ENCODE measurements around the gene IFI16. TPM values are rescaled to one million over a fixed set of nuclear protein-coding genes. Genes with fewer than 3 reads are reported as not detected.

IFI16 gene
- total RNA-seq (2014; rRNA removed; shearing (Covaris generic)), result 46.6 and 65.7 TPM in 2 replicates
- polyA plus RNA-seq (2014; cell fraction: nucleus; rRNA removed), result 8.3 and 13.0 TPM in 2 replicates

DNA sequence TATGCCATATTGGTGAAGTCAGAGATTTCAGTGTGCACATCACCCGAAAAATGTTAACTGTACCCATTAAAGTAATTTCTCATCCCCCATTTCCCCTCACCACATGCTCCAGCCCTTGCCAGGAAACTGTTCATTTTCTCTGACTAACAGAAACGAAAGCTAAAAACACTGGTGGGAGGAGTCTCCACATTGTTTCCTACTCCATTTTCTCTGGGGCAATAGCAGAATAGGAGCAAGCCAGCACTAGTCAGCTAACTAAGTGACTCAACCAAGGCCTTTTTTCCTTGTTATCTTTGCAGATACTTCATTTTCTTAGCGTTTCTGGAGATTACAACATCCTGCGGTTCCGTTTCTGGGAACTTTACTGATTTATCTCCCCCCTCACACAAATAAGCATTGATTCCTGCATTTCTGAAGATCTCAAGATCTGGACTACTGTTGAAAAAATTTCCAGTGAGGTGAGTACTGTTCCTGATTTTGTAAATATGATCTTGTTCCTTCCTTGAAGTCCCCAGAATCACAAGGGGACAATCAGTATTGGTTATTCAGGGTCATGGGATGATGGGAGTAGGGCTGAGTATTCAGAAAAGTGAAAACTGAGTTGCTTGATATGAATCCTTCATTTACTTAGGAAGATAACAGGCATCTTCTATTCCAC, at the start of gene IFI16:
IFI16 (plus strand) TSS at position 204 of the 658 bp plus-strand sequence. CDS start 4,774 bp downstream, outside the sequence.
- peak; percentile 81 for DNase-seq (ENCODE audit: extremely low read depth, low read depth)

DNA sequence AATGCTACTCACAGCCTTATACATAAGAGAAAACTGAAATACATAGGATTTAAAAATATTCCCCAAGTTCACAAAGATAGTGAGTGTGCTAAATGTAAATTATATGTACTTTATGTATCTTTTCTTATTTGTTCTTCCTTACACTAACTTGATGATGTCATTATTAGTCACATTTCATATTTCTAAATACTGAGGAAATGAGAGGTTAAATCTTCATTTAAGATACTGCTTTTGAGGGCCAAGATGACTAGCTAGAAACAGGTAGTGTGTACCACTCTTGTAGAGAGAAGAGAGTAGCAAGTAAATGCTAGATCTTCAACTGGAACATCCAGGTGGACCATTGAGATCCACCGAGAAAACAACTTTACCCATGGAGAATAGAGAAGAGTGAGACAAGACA, 48.5 kb upstream of the IFI16 start:
- DNase-seq (ENCODE audit: extremely low read depth, low read depth), result no peak

DNA sequence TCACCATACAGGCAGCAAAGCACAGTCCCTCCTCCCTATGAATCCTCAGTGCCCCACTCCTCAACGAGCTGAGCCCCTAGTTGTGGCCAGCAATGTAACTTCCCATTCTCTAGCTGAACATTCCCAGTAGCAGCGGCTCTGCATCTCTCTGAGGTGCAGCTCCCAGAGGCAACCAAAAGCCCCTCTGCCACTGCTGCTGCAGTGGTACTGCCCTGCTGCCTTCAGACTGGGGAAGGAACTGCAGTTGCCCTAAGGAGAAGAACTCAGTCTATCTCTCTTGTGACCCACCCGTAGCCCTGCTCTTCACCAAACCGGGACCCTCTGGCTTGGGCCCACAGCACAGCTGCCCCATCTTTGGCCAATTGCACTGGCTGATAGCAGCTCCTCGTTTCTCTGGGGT, 46.7 kb upstream of the IFI16 start:
- no peak for DNase-seq (ENCODE audit: extremely low read depth, low read depth)

DNA sequence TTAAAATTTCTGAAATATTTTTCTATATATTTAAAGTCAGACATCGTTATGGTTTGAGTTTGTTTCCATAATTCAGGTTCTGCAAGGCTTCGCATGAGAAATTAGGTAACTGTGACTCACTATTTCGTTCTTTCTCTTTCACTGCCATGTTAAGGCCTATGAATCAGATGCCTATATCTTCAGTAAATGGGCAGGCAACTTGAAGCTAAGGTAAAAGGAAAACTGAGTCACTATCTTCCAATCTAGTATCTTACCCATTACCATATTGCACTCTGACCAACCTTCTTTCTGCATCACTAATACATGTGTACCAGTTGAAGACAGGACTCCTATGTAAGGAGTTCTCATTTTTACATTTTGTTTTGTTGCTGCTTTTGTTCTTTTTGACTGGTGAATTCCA, 40.5 kb upstream of the IFI16 start:
- no peak for DNase-seq (ENCODE audit: extremely low read depth, low read depth)

DNA sequence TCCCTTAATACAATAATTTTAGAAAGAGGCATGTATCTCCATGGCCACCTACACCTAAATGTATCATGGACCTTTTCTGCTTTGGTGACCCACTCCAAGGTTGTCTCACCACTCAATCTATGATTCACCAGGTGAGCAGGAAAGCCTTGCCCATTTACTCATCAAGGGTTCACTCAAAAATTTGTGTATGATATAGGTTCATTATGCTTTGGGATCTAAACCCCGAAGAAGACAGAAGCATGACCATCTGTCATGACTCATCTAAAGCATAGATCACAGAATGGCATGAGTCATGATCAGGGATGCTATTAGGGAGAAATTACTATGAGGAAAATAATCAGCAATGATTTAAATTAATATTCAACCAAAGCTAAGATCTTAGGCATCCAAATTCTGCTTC, 39.9 kb upstream of the IFI16 start:
- DNase-seq (ENCODE audit: extremely low read depth, low read depth), result no peak

DNA sequence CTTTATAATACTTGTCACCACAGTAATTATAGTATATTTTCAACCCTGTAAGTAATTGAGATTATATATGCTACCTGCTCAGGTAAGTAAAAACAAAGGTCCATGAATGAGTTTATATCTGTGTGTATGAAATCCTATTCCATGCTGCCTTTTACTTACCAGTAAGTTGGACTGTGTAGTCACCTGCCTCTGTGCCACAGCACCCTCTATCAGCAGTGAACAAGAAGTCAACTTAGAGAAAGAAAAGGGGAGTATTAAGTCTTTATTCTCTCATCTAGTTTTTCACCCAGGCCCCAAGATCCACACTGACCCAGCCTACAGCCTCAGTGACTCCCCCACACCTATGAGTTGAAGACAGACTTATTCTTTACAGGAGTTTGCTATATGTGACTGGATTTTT, 36.9 kb upstream of the IFI16 start:
- no peak for DNase-seq (ENCODE audit: extremely low read depth, low read depth)

DNA sequence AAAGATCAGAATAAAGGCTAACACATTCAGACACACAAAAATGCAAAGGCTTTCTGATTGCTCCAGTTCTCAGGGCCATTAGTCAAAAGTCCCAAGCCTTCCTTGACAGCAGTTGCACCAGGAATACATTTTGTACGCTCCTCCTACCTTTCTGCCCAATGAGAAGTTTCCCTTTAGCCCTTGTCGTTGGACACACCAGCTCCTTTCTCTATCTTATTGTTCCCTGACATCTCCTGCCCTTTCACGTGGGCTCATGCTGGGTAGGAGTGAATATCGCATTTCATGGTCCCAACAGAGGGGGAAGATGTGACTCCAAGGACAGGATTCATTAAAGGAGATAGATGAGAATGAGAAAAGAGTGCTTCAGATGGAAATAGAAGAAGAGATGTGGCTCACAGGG, 33.5 kb upstream of the IFI16 start:
- DNase-seq (ENCODE audit: extremely low read depth, low read depth), result no peak

DNA sequence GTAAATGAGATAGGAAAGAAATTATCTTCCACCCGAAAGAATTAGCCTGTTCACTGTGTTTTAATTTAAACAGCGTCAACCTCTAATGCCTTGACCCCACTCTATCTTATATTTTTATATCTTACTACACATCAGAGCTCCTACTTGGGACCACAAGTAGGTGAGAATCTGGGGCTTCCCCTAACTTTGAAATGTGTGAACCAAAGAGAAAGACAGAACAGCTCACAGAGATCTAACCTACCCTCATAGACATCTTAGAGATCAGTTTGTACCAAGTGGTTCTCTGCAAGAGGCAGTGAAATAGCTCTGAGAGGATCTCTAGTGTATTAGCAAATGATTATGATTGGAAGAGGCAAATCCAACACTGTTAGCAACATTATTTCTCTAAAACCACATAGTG, 31.0 kb upstream of the IFI16 start:
- no peak for DNase-seq (ENCODE audit: extremely low read depth, low read depth)

DNA sequence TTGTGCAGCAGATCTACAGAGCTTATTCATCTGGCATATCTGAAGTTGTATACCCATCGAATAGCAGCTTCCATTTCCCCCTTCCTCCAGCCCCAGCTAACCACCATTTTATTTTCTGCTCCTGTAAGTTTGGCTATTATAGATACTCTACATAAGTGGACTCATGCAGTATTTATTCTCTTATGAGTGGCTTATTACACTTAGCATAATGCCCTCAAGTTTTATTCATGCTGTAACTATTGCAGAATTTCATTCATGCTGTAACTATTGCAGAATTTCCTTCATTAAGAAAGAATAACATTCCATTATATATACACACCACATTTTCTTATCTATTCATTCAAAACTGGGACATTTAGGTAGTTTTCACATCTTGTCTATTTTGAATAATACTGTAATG, 30.5 kb upstream of the IFI16 start:
- DNase-seq (ENCODE audit: extremely low read depth, low read depth), result no peak

DNA sequence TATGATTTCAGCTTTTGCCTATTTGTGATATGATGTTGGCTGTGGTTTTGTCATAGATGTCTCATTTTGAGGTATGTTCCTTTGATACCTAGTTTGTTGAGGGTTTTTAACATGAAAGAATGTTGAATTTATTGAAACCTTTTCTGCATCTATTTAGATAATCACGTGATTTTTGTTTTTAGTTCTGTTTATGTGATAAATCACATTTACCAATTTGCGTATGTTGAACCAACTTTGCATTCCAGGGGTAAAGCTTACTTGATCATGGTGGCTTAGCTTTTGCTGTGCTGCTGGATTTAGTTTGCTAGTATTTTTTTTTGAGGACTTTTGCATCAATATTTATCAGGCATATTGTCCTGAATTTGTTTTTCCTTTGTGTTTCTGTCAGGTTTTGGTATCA, 26.5 kb upstream of the IFI16 start:
- DNase-seq (ENCODE audit: extremely low read depth, low read depth), result no peak

DNA sequence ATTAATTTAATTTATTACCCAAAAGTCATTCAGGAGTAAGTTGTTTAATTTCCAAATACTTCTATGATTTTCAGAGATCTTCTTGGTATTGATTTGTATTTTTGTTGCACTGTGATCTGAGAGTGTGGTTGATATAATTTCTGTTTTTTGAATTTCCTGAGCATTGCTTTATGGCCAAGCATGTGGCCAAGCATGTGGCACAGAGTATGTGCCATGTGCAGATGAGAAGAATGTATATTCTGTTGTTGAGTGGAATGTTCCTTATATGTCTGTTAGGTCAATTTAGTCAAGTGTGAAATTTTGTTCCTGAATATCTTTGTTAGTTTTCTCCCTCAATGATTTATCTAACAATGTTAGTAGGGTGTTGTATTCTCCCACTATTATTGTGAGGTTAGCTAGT, 25.3 kb upstream of the IFI16 start:
- no peak for DNase-seq (ENCODE audit: extremely low read depth, low read depth)

DNA sequence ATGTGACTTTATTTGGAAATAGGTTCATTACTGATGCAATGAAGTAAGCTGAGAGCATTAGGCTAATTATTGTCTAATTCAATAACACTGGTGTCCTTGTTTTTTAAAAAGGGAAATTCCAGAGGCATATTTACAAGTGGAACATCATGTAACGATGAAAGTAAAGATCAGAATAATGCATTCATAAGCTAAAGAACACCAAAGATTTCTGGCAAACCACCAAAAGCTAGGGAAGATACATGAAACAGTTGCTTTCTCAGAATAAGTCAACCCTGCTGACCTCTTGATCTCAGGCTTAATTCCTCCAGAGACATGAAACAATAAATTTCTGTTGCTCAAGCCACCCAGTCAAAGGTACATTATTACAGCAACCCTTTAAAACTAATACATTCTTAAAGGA, 20.3 kb upstream of the IFI16 start:
- no peak for DNase-seq (ENCODE audit: extremely low read depth, low read depth)

DNA sequence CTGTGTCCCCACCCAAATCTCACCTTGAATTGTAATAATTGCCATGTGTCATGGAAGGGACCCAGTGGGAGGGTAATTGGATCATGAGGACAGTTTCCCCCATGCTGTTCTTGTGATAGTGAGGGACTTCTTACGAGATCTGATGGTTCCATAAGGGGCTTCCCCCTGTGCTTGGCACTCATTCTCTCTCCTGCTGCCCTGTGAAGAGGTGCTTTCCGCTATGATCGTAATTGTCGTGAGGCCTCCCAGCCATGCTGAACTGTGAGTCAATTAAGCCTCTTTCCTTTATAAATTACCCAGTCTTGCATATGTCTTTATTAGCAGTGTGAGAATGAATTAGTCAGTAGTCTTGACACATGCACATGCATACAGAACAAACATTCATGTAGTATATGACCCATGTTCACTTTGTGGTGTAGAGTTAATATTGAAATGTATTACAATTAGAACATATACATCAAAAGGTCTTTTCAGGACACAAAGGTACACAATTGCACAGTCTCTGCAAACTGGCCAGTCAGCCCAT, 16.9 kb upstream of the IFI16 start:
- no peak for DNase-seq (ENCODE audit: extremely low read depth, low read depth)

DNA sequence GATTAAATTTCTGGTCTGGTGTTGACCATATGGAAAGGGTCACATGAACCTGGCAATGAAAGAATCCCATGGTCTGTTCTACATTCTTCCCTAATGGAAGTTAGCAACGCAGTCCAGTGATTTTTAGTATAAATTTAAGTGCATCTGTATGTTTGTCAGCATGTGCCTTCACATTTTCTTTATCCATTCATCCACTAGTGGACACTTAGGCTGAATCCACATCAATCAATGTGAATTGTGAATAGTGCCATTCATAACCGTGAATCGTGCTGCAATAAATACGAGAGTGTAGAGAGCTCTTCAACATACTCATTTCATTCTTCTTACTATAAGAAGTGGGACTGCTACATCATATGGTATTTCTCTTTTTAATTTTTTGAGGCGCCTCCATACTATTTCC, 12.7 kb upstream of the IFI16 start:
- DNase-seq (ENCODE audit: extremely low read depth, low read depth), result no peak

DNA sequence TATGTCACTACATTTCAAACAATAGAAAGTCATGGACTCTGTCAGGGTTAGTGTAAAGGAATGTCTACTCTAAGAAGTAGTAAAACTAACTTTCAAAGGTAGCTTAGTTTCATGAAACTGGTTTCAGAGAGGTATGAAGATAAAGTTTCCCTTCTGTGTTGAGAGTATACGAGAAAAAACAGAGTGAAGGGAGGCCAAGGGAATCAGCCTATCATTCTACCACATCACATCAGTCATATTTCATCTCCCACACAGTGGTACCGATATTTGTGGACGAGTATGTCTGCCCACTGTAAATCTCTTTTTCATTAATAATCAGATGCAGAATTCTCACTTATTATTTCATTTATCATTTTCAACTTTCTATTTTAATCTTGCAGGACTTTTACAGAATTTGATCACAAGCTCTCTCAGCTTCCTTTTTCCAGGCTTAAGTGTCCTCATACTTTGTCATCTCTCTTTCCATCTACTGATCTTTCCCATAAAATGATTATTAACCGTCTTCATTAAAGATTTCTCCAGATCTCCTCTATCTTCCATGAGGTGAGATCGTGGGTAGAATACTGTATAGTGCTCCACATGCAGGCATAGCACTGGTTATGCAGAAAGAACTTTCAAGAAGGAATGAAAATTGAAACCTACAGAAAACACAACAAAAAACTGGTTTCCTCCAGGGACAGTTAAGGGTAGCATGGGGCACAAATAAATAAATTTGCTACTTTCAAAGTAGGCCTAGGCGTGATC, 11.5 kb upstream of the IFI16 start:
- DNase-seq (ENCODE audit: extremely low read depth, low read depth), result no peak

DNA sequence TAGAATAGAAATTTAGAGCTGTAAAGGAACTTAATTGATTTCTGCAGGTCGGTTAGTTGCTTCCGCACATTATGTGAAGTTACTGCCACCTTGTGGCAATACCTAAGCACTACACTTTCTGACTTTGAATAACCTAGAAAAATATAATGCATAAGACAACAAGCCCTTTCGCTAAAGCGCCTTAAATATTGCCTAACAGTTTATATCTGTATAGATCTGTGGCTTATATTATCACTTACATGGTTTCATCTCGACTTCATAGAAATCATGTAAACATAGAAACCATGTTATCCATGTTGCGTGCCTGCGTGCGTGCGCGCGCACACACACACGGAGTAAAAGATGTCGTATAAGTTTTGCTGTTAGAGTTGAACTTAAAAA, 10.9 kb upstream of the IFI16 start:
- peak; percentile 69 for DNase-seq (ENCODE audit: extremely low read depth, low read depth)

DNA sequence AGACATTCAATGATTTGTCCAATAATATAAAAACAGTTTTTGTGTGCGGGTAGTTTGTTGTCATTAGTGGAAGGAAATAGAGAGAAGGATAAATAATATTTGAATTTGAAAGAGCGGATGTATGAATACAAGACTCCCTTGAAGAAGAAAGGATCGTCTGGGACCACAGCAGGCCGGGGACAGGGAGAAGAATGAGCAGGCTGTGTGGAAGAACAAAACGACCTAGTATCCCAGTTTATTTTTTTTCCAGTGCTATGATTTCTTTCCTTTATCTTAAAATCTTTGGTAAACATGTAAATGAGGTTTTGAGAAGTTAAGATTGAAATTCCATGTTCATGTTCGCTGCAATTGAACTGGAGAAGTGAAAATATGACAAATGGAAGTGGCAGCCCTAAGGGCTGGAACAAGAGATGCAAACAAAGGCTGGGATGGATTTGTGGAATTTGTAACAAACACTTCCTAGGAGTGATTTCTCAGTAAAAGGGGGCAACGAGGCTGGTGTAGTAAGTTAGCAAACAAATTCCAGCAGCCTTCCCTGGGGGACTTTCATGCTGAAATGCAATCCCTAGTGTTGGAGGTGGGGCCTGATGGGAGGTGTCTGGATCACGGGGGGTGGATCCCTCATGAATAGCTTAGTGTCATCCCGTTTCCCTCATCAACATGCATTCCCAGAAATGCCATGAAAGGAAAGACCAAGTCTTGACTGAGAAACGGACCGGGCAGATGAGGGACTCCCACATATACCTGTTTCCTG, 10.2 kb upstream of the IFI16 start:
- peak; percentile 89 for DNase-seq (ENCODE audit: extremely low read depth, low read depth)

DNA sequence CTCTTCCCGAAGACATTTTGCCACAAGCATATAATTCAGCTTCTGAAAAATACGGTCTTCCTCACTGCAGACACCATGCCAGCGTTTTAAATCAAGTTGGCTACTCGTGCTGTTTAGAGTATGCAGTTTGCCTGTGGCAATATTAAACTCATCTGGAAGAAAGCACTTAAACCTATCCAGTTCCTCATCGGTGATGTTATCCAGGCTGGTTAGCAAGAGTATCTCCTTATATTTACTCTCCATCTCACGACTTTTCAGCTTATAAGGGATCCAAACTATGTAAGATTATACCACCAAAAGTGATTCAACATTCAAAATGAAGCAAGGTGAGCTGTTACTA, 9.7 kb upstream of the IFI16 start:
- DNase-seq (ENCODE audit: extremely low read depth, low read depth), result no peak

DNA sequence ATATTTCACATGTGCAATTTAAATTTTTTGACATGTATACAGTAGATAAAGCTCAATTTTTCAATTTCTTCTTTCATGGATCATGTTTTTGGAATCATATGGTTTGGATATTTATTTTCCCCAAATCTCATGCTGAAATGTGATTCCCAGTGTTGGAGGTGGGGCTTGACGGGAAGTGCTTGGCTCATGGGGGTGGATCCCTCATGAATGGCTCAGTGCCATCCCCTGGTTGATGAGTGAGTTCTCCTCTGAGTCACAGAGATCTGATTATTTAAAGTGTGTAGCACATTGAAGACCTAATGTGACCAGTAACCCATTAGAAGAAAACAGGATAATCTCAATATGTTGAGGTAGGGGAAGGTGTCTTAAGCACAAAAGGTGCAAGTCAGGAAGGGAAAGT, 9.1 kb upstream of the IFI16 start:
- peak; percentile 92 for DNase-seq (ENCODE audit: extremely low read depth, low read depth)

DNA sequence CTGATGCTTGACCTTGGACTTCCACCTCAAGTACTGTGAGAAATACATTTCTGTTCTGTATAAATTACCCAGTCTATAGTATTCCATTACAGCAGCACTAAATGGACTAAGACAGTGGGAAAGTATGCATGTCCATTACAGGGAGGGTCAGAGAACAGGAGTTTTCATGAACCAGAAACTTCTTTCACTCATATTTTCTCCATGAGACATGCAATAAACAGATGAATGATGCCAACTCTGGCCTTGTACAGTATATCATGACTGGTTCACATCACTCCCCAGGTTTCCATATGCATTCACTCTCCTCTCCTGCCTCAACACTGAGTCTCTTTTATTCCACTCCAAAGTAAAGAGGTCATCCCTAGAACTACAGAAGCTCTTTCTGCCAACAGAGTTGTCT, 4.5 kb upstream of the IFI16 start:
- no peak for DNase-seq (ENCODE audit: extremely low read depth, low read depth)

DNA sequence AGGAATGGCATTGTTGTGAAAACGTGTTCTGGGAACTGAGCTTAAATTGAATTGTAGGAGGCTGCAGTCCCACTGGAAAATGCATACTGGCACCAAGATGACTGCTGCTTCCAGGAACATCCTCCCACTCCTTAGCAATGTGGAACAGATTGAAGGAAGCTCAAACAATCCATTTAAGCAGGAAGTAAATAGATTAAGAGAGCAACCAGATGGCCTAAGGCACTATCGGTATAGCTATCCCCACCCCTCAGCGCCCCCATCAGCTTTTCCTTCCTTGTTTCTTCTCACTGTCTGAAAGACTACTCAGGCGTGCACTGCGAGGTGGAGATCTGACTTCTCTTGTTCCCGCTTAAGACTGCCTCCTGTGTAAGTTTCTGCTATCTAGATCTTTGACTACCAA, 4.0 kb upstream of the IFI16 start:
- no peak for DNase-seq (ENCODE audit: extremely low read depth, low read depth)

All from NCI-H460 (cell line).